Measurements from ENCODE around the gene MYH9. TPM values are rescaled to one million over a fixed set of nuclear protein-coding genes. Genes with fewer than 3 reads are reported as not detected.
"Not testable (repeated sequence)": the region's sequence is repeated elsewhere in the genome, so short reads cannot be mapped to it uniquely, and the experiment has no call there.

MYH9 gene
- total RNA-seq, 2 experiments from 2014 or later, result 624 to 679 TPM

DNA sequence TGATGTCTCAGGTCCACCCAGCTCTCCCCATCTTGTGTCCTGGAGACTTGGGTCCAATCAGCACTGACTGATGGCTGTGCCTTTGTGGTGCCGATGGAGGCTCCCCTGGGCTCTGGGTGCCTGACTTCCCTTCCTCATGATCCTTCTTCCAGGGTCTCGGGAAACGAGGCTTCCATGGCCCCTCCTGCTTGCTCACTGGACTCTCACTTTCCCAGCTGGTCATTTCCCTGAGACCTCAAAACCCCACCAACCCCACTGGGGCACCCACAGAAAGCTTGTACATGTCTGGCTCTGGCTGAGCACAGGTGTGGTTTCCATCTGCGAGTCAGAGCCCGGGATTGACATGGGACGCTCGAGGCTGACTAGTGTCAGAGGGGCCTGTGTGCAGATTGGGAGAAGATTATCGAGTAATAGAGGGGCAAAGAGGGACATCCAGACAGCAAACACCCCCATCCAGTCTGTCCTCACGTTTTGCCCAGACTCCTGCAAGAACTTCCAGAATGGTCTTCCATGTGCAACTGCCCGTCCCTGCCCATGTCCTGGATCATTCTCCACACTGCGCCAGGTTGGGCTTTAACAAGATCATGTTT lies 119.8 kb downstream of the MYH9 start:
- Mint-ChIP-seq H3K36me3 (ENCODE audit: low read depth) (peaks cover 16% of the 10 kb centered on the region), H3K9me3 (no peaks in the 10 kb centered on the region), H3K27me3 (no peaks in the 10 kb centered on the region), H3K4me1 (ENCODE audit: low read depth) (no peaks in the 10 kb centered on the region), H3K4me3 (no peak overlapping the region), H3K27ac (no peak overlapping the region)
- POLR2A ChIA-PET, result no interaction called here
- intact Hi-C loops (cut with micrococcal nuclease), result no loop called here
- CTCF ChIA-PET, result interaction anchor here (2.0 kb wide), 1 partner anchor 219 kb away, joined by 7 read pairs; no protein-coding TSS in a partner anchor
- no peak for ATAC-seq
- no peak for TF ChIP-seq CTCF (IDR thresholded peaks at IDR 0.05)
- no peak for DNase-seq

- Mint-ChIP-seq H3K27me3 (no peaks in the 10 kb centered on the region), H3K36me3 (ENCODE audit: low read depth) (peaks cover 22% of the 10 kb centered on the region), H3K27ac (no peak overlapping the region), H3K4me1 (ENCODE audit: low read depth) (no peaks in the 10 kb centered on the region), H3K4me3 (no peak overlapping the region), H3K9me3 (no peaks in the 10 kb centered on the region)
- intact Hi-C loops (cut with micrococcal nuclease), result no loop called here
- no peak for TF ChIP-seq CTCF (IDR thresholded peaks at IDR 0.05)
- ATAC-seq (no peak), DNase-seq (no peak)
- ChIA-PET POLR2A (interaction anchor here (2.1 kb wide), 1 partner anchor 11 kb away, joined by 7 read pairs; no protein-coding TSS in a partner anchor), CTCF (interaction anchor here (2.0 kb wide), 1 partner anchor 220 kb away, joined by 7 read pairs; no protein-coding TSS in a partner anchor)
These were observed 120.7 kb downstream of the MYH9 start for GRCh38 chr22:36267058-36267457.

GRCh38 chr22:36263886-36264664 lies 123.7 kb downstream of the MYH9 start:
- H3K27me3 Mint-ChIP-seq; H3K4me3 Mint-ChIP-seq; H3K9me3 Mint-ChIP-seq; ATAC-seq; DNase-seq; H3K4me1 Mint-ChIP-seq (ENCODE audit: low read depth); intact Hi-C loops (cut with micrococcal nuclease); H3K27ac Mint-ChIP-seq: not testable (repeated sequence)
- POLR2A ChIA-PET, result interaction anchor here (1.7 kb wide), 1 partner anchor 9 kb away, joined by 5 read pairs; no protein-coding TSS in a partner anchor
- peaks cover 28% of the 10 kb centered on the region for H3K36me3 Mint-ChIP-seq (ENCODE audit: low read depth)
- CTCF ChIA-PET, result interaction anchor here (0.8 to 2.4 kb wide), 2 partner anchors 14 to 38 kb away, joined by 3 to 10 read pairs; no protein-coding TSS in a partner anchor

GRCh38 chr22:36263216-36263673 lies 124.5 kb downstream of the MYH9 start:
- H3K27ac Mint-ChIP-seq; DNase-seq; H3K9me3 Mint-ChIP-seq; H3K27me3 Mint-ChIP-seq; H3K4me3 Mint-ChIP-seq; CTCF ChIA-PET; ATAC-seq; intact Hi-C loops (cut with micrococcal nuclease); POLR2A ChIA-PET: not testable (repeated sequence)
- Mint-ChIP-seq H3K36me3 (ENCODE audit: low read depth) (peaks cover 30% of the 10 kb centered on the region), H3K4me1 (ENCODE audit: low read depth) (peaks cover 11% of the 10 kb centered on the region)

GRCh38 chr22:36262307-36262706 lies 125.5 kb downstream of the MYH9 start:
- H3K4me3 Mint-ChIP-seq; DNase-seq; H3K27me3 Mint-ChIP-seq; H3K9me3 Mint-ChIP-seq; ATAC-seq; H3K27ac Mint-ChIP-seq; POLR2A ChIA-PET; CTCF ChIA-PET; intact Hi-C loops (cut with micrococcal nuclease): not testable (repeated sequence)
- Mint-ChIP-seq H3K4me1 (ENCODE audit: low read depth) (peaks cover 17% of the 10 kb centered on the region), H3K36me3 (ENCODE audit: low read depth) (peaks cover 28% of the 10 kb centered on the region)

- peak; percentile 18 for TF ChIP-seq CTCF (IDR thresholded peaks at IDR 0.05)
- H3K27me3 Mint-ChIP-seq; H3K4me3 Mint-ChIP-seq; POLR2A ChIA-PET; DNase-seq; ATAC-seq; intact Hi-C loops (cut with micrococcal nuclease); H3K27ac Mint-ChIP-seq; H3K9me3 Mint-ChIP-seq: not testable (repeated sequence)
- peaks cover 31% of the 10 kb centered on the region for H3K36me3 Mint-ChIP-seq (ENCODE audit: low read depth)
- CTCF ChIA-PET, result interaction anchor here (0.6 kb wide), 1 partner anchor 24 kb away, joined by 3 read pairs; no protein-coding TSS in a partner anchor
- H3K4me1 Mint-ChIP-seq (ENCODE audit: low read depth), result peaks cover 23% of the 10 kb centered on the region
These were observed 126.1 kb downstream of the MYH9 start for GRCh38 chr22:36261675-36262074.
